GM21367 (cell line): ENCODE results near the gene SMAD2.

Experiments used
- ATAC-seq: cut with Tn5 transposase; IDR thresholded peaks from one replicate; pipeline ENCODE4 v1.9.1; 2021; ENCODE audit not compliant: unreplicated experiment

The SMAD2 gene

DNA sequence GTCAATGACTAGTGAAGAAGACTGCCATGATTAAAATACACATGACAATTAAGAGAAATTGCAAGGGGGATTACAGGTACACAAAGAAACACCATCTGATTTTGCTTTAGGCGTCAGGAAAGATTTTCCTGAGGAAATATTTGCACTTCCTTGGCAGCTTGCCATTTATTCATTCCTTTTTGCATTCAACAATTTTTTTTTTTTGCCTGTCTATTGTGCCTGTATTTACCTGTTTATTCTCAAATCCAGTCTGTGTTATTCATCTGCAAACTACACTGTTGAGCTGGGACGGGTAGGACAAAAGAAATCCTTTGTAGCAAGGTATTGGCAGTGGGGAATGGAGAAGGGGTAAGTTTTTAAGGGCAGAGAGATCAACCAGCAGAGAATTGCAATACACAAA is 31.8 kb downstream of the SMAD2 start:
- no peak for ATAC-seq

DNA sequence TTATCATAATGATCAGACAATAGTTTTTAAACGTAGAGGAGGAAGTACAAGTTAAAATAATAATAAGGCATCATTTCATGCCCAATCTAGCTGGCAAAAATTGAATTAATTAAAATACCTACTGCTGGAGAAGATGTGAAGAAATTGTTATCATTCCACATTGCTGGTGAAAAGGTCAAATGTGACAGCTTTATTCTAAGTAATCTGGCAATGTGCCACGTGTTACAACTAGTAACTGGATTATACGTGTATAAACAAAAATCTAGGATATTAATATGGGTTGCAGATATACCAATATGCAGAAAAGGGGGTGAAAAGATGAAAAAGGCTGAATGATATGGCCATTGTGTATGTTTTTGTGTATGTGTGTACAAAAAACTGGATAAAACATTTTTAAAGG is 32.4 kb downstream of the SMAD2 start:
- ATAC-seq, result no peak

DNA sequence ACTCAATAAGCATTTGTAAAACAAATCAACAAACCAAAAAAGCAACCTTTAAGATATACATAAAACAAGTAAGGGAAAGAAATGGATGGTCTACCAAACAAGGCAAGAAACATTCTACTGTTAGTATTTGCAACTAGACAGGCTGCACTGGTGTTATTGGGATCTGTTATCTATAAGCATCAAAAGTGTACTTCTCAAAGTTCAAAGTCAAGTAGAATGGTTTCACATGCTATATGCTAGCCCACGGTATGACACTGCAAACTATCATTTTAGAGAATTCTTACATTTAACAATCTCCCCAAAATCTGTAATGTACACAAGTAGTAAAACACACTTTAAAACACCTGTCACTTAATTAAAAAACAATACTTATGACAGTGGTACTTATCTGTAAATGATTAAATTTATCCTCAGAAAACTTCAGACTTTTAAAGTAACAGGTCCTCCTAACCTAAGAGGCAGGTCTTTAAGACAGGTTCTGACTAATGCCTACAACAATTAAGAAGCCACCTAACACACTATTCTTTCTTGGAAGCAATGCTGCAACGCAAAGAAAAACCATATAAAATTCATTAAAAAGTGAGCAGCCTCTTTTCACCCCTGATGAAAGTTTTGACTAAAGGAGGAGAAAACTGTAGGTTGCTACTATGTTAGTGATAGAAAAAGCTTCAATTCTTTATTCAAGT is 34.8 kb downstream of the SMAD2 start:
- no peak for ATAC-seq

DNA sequence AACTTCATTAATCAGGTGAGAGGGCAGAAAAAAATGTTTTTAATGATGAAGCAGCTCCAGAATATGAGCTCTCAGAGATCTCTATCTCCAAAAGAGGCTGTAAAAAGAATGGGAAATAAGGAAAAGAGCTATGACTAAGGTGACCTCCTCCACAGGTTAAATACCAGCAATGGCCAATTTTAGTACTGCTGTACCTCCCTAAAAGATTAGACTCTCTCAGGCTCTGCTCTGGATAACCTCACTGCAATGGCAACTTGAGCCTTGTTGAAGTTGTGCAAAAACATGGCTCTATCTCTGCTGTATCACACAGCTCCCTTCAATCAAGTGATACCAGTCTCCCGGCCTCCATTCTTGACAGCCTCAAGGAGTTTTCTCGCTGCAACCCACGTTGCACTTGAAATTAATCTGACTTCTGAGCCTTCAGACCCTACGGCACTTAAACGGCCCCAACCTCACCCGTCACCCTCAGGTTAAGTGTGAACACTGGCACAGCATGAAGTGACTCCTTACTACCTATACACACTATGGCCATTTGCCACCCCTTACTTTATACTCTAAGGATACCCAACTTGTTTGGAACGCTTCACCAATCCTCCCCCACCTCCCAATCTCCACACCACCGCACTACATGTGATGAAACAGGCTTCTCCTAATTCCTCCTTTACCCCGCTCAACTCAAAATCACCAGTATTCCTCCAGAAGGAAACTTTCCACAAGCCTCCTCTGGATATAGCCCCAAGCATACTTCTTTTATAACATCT is 36.3 kb downstream of the SMAD2 start:
- no peak for ATAC-seq

DNA sequence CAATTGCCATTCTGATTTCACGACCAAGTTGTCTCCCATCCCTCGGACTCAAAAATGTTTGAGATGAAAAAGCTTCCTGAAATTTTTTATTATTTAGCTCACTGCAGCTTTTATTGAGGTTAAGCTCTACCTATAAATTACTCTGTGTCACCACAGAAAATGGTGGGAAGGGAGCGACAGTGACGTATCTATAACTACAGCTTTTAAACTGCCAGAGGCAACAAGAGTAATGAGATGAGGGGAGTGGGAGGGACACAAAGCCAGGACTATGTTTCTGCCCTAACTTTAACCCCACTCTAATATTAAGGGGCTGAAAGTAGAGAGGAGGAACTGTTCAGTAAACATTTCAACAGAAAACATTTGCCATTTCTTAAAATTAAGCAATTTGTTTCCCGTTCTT is 37.4 kb downstream of the SMAD2 start:
- ATAC-seq, result no peak

DNA sequence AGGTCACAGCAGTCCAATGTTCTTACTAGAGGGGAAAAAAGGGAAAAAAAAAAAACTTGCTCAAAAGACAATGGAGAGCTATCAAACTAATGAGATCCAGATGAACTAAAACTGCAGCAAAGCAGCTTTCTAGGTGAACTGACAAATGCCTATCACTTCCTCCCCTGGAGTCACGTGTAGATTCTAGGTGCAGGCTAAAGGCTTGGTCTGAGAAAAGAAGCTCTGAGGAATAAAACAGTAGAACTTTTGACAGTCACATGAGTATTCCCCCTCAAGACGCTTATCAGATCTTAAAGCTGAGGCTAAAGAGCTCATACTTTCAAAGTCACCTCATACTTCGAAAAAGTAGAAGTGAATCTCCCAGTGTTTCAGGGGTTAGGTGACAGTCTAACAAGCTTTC is 42.3 kb downstream of the SMAD2 start:
- ATAC-seq, result no peak

DNA sequence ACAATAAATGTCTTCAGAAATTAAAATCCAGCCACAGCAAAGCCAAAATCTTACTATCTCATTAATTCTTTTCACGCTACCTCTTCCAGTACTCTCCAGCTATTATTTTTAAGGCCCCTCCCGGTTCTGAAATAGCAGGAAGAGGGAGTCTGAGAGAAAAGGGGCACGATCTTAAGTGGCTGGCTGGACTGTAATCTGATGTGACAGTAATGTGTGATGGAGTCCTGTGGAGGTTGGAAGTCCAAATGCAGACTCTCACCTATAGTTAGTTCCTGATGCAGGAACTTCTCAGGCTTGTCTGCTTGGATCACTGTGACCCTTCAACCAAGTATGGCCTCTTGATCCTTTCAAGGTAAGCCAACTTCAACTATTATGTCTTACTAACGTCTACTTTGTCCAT is 43.2 kb downstream of the SMAD2 start:
- ATAC-seq, result no peak

DNA sequence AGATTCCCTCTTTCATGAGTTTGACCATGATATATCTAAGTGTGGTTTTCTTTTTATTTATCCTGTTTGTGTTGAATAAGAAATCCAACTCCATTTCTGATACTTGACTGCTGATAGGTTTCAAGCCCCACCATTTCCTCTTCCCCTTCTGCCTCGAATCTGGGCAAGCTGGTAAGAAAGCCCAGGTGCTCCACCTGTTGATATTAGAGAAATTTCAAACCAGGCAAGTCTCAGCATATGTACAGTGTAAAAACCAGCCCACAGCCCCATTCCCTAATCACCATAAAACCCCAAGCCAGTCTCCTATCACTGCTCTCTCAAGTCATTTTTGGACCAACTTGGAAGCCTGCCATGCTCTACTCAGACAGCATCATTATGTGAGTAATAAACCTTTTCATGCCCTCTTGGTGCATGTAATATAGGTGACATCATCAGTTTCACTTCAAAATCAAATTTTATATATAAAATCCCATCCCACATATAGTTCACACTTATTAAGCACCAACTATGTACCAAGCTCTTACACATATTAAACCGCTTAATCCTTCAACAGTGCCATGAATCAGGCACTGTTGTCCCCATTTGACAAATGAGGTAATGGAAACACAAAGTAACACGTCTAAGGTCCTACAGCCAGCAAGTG is 46.6 kb downstream of the SMAD2 start:
- ATAC-seq, result no peak

DNA sequence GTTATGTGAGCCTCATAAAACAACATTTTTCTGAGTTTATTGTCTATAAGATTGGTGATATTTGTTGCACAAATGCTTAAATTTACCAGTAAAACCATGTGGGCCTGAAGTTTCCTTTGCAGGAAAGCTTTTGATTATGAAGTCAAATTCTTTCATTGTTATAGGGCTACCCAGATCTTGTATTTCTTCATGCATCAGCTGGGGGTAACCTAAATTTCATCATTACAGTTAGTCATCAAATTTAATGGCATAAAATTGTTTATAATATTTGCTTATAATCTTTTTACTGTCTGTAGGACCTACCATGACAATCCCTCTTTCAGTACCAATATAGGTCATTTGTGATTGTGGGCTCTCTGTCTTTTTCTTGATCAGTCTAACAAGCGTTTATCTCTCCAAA is 47.8 kb downstream of the SMAD2 start:
- ATAC-seq, result no peak

DNA sequence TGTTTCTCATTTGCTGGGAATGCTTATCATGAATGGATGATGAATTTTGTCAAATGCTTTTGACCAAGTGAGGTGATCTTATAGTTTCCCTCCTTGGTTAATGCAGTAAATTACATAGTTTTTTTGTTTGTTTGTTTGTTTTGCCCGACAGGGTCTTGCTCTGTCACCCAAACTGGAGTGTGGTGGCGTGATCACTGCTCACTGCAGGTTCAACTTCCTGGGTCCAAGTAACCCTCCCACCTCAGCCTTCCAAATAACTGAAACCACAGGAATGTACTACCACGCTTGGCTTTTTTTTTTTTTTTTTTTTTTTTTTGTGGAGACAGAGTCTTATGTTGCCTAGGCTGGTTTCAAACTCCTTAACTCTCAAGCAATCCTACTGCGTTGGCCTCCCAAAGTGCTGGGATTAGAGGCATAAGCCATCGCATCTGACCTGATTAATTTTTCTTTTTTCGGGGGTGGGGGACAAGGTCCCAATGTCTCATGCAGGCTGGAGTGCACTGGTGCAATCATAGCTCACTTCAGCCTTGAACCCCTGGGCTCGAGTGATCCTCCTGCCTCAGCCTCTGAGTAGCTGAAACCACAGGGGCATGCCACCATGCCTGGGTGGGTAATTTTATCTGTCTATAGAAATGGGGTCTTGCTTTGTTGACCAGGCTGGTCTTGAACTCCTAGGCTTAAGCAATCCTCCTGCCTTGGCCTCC is 48.6 kb downstream of the SMAD2 start:
- no peak for ATAC-seq

DNA sequence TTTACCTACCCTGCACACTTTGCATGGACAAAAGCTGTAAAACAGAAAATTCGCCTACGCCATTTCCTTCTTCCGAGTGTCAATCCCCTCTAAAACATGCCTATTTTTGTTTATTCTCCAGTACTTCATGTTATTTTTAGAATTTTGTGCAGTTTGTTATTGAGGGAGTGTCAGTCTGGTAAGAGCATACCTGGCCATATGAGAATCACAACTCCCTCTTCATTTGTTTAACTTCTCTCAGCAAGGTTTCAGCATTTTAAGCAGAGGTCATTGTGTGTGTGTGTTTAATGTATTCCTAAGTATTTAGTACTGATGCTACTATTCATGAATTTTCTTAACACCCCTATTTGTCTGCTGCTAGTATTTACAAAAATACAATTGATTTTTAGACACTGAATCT is 49.4 kb downstream of the SMAD2 start:
- ATAC-seq, result no peak

DNA sequence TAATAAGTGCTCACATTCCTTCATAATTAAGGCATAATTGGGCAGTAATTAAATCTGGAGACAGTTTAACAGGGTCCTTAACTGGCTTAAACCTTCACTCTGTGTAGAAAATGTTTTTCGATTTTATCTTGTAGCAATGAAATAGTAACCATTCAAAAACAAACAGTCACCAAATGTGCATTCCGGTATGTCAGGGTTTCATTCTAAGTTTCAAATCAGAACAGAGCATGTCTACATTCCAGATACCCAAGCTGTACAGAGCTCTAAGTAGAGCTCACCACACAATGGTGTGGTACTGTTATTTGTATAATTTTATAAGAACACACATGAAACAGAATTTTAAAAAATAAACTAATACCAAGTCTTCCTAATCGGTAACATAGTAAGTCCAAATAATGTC is 52.6 kb downstream of the SMAD2 start:
- ATAC-seq, result no peak

DNA sequence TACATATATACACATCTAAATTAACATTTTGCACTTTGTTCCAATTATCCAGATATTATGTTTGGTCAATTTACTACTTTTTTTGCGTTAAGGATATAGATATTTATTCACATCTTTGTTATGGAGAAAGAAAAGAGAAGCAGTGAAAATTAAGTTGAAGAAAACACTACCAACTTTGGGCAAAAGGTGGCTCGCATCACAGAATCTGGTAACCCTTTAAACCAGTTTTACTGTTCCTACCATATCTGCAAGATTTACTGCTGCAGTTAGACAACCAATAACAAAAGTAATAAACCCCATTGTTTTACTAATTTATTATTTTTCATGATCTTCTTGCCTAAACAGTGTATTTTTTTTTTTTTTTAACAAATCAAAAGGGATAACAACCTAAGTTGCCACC is 53.6 kb downstream of the SMAD2 start:
- no peak for ATAC-seq

DNA sequence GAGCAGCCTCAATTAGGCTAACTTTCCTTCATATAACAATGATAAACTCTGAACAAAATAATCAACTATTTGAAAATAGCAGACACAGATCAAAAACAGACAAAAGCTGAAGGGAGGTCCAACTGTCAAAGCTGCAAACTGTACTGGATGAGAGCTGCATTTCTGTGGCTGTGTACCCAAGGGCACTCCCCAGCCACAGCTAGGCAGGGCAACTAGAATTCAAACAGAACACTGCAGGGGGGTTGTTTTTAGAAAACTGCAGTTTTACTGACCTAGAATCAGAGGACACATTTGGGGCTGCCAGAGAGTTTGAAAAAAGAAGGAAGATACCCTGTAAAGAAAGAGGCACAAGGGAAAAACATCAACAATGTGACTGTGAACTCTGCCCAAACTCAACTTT is 56.8 kb downstream of the SMAD2 start:
- ATAC-seq, result no peak

DNA sequence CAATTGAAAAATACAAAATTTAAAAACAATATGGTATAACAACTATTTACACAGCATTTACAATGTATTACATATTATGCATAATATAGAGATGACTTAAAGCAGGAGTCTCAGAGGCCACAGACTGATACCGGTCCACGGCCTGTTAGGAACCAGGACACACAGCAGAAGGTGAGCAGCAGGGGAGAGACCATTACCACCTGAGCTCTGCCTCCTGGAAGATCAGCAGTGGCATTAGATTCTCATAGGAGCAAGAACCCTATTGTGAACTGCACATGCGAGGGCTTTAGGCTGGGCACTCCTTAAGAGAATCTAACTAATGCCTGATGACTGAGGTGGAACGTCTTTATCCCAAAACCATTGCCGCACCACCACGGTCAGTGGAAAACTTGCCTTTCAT is 58.0 kb downstream of the SMAD2 start:
- ATAC-seq, result no peak

DNA sequence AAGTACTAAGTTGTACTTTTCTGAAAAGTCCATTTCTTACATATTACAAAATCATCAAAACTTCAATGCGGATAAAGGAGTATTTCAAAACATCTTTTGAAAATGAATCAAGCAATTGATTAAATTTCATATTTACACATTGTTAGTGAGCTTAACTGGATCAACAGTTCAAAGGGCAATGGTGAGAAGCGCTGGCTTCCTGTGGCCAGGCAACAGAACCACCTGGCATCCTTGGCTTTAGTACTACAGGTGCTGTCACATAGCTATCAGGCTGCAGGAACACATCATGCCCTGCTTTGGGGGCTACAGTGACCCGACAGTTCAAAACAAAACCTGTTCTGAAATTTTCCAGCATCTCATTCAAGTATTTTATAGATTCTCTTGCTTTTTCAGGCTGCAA is 59.2 kb downstream of the SMAD2 start:
- ATAC-seq, result no peak

DNA sequence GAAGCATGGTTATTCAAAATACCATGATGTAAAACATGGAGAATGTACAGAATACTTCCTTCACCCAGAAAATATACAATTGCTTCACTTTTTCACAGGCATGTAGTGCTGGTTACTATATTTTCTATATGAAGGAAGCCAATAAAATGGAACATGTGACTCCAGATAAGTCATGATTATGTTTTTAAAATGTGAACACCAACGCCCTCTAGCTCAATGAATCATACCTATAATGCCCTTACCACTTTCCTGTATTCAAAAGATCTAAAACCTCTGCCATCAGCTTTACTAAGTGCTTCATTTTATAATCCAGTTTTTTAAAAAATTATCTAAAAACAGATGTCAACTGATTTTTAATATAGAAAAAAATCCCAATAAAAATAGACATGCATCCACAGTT is 59.9 kb downstream of the SMAD2 start:
- ATAC-seq, result no peak

DNA sequence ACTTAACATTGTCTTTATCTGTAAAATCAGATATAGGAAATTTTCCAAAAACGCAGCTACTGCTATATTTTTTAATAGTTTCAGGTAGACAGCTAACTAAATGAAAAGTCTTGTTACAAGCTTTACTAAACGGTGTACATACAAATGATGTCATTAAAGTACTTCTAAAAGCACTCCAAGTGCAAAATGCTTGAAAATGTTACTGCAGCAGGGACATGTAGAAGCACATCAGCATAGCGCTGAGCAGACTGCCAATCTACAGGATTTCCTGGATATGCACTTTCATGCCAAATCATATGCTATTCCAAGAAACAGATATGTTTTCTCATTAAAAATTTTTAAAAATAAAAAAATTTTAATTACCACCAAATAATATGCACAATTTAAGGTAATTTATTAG is 61.7 kb downstream of the SMAD2 start:
- no peak for ATAC-seq

DNA sequence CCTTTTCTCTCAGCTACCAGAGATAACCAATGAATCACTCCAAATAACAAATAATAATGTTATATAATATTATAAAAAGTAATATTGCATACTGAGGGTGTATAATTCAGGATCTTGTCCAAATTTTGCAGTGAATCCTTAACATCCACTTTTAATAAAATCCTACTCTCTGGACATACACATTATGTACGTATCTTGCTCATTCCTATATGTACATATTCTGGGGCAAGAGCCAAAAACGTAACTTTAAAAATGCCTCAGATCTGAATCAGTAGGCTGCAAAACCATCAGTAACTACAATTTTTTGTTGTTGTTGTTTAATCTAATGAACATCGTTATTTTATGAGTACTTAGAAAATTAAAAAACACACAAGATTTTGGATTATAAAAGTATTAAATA is 65.3 kb downstream of the SMAD2 start:
- ATAC-seq, result no peak

DNA sequence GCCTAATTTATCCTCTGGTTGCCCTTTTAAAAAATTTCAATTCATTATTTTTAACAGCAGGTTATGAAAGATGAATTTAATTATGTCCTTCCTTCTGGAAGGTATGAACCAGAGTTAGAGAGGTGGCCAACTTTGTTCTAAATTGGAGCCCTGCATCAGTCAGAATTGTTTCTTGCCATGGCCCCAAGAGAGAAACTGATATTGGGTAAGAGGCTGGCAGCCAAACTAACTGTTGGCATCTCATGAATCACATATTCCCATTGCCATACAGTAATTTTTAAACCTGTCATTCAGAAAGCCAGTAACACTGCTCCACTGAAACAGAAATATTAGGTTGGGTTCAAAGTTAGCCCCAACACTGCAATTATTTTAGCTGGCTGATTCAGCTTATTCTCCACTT is 67.4 kb downstream of the SMAD2 start:
- ATAC-seq, result no peak

DNA sequence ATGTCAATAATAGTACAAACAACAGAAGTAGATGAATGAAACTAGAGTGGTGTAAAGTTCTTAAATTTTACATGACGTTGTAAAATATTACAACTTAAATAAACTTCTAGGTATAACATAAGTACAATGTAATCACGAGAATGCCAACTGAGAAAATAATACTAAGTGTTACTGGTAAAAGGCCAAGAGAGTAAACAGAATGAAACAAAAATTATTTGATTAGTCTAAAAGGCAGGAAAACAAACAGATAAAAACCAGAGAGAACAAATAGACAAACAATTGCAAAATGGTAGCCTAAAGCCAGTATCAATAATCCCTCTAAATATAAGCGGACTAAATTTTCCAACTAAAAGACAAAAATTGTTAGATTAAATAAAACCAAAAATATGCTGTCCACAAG is 71.9 kb downstream of the SMAD2 start:
- ATAC-seq, result no peak

DNA sequence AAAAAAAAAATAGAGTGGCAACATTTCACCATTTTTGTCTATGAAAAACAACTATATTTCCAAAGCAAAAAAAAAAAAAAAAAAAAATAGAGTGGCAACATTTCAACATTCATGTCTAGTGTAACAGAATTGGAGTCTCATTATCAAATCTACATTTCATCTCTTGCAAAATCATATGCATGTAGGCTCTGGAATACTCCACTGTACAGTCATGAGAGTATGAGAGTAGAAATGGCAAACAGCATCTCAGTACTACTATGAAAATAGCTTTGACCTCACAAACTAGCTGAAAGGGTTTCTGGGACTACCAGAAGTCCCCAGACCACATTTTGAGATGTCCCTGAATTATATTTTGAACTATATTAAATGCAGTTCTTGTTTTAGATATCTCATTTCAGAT is 82.8 kb downstream of the SMAD2 start:
- ATAC-seq, result no peak
